Fibroblast of mammary gland (primary cell): ENCODE results near the gene CDC42BPB.

Source experiments
- DNase-seq: peaks from one replicate; pipeline ENCODE4 v3.0.0-alpha.2; 2010; ENCODE audit warnings: low read depth
- H3K4me3 ChIP-seq: 2 replicates; pipeline ENCODE4 v1.5.1; 2011; ENCODE audit warnings: low read depth, mild to moderate bottlenecking, low read length, moderate library complexity; ENCODE audit not compliant: control insufficient read depth
- TF ChIP-seq, protein P1 (sequence below): conservative IDR thresholded peaks from 2 replicates; pipeline ENCODE4 v1.5.1; 2011; ENCODE audit warnings: low read depth, low read length, inconsistent platforms; ENCODE audit not compliant: control insufficient read depth, insufficient read depth

The CDC42BPB gene

DNA sequence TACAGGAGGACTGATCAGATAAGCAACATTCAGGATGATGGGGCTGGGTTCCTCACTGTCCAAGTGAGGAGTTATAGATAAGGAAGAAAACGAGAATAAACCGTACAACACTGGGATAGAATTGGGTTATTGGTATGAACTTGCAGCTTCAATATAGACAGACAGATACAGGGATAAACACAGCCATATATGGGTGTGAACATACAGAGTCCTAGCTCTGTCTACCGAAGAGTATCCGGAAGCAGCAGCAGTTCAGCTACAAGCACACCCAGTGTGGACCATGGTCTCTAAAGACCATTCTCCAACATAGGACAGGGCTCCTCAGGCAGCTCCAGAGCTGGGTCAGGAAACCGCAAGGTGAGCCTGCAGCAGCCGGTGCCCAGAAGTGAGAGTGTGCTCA lies 40.8 kb downstream of the CDC42BPB start:
- TF ChIP-seq, protein P1, sequence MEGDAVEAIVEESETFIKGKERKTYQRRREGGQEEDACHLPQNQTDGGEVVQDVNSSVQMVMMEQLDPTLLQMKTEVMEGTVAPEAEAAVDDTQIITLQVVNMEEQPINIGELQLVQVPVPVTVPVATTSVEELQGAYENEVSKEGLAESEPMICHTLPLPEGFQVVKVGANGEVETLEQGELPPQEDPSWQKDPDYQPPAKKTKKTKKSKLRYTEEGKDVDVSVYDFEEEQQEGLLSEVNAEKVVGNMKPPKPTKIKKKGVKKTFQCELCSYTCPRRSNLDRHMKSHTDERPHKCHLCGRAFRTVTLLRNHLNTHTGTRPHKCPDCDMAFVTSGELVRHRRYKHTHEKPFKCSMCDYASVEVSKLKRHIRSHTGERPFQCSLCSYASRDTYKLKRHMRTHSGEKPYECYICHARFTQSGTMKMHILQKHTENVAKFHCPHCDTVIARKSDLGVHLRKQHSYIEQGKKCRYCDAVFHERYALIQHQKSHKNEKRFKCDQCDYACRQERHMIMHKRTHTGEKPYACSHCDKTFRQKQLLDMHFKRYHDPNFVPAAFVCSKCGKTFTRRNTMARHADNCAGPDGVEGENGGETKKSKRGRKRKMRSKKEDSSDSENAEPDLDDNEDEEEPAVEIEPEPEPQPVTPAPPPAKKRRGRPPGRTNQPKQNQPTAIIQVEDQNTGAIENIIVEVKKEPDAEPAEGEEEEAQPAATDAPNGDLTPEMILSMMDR = no peak
- H3K4me3 ChIP-seq = no peak overlapping the region
- DNase-seq = no peak

DNA sequence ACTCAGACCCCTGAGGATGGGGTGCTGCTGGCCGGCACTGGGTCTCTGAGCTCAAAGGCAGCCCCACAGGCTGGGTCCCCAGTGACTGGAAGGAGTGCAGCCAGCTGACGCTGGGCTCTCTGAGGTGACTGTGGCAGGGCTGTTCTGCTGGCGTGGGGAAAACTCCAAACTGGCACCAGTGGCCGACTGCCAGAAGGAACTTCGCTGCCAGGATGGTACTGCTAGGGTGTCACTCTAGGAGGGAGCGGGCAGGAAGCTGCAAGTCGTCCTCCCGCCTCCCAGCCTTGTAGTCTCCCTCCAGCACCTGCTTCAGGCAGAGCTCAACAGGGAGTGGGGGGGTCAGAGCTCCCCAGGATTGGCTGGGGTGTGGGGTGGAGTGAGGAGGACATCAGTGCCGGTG lies 41.3 kb downstream of the CDC42BPB start:
- TF ChIP-seq, protein P1 = no peak
- no peak for DNase-seq
- H3K4me3 ChIP-seq = no peak overlapping the region

DNA sequence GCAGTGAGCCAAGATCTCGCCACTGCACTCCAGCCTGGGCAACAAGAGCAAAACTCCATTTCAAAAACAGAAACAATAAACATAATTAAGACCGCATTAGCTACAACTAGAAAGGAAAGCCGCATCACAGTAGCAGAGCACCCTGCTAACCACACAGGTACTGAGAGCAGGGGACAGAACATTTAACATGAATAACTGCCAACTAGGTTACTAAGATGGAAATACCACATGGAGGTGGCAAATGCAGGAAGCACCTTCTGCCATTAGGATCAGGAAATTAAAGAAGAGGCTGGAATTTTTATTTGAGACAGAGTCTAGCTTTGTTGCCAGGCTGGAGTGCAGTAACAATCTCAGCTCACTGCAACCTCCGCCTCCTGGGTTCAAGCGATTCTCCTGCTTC lies 41.9 kb downstream of the CDC42BPB start:
- no peak overlapping the region for H3K4me3 ChIP-seq
- DNase-seq = no peak
- TF ChIP-seq, protein P1 = no peak

DNA sequence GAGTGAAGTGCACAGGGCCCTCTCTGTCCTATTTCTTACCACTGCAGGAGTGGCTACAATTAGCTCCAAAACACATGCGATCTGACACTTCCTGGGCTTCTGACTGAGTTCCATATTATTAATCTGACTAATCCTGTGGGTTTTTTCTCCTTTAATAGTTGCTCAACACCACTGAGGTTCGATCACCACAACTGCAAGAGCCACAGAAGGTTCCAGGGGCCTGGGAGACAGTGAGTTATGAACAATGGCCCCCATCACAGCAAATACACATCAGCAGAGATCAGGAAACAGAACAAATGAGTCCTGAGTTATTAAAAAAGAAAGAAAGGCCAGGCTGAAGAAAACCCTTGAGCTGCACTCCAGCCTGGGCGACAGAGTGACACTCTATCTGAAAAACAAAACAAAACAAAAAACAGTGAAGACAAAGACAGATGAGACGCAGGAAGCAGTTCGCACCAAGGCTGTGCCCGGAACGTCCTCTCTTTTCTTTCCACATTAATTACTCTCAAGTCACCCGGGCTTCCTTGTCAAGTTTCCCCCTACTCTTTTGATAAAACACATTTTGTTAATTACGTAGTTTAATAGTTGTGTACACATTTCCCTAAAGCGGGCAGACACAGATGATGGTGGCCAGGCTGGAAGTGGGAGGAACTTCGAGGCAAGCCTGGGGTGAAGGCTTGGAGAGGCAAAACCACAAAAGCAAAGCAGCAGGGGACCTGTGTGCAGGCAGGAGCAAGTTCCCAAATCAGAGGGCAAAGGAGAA lies 42.7 kb downstream of the CDC42BPB start:
- H3K4me3 ChIP-seq = no peak overlapping the region
- DNase-seq = peak; percentile 77
- TF ChIP-seq, protein P1 = no peak

DNA sequence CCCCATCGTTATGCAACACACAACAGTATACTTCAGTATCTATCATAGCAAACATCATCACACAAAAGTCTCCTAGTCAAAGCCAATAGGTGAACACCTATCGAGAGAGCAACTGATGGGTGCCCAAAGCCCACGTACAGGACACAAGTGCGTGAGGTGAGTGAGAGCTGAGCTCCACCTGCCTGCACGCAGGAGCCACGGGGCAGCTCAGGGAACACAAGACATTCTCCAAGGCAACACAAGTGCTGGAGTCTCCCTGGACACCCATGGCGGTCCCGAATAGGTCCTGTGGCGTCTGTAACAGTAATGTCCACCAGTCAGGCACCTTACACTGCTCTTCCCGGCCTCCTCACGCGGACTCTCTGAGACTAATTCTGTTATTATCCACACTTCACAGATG lies 44.3 kb downstream of the CDC42BPB start:
- no peak overlapping the region for H3K4me3 ChIP-seq
- TF ChIP-seq, protein P1 = no peak
- DNase-seq = no peak

DNA sequence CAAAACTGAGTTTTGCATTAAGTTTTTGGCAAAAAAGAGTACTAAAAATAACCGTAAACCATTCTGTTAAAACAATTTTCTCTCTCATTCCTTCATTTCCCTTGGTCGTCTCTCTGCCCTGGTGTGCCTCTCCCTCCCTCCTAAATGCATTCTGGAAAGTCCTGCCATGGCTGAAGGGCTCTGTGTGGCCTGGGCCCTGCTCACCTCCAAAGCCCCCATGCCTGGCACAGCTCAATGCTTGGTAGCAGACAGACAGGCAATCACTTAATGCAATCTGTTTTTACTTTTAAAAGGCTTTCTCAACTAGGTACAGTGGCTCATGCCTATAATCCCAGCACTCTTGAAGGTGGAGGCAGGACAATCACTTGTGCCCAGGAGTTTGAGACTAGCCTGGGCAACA lies 47.8 kb downstream of the CDC42BPB start:
- TF ChIP-seq, protein P1 = no peak
- no peak overlapping the region for H3K4me3 ChIP-seq
- DNase-seq = no peak
